ENCODE measurements around the gene VWA3B.
"Not testable (repeated sequence)": the region's sequence is repeated elsewhere in the genome, so short reads cannot be mapped to it uniquely, and the experiment has no call there.

VWA3B gene

GRCh38 chr2:98299211-98299905, 212.4 kb downstream of the VWA3B start:
- no peak for DNase-seq (ENCODE audit: low read depth)

GRCh38 chr2:98300141-98300874, 213.3 kb downstream of the VWA3B start:
- DNase-seq (ENCODE audit: low read depth), result no peak

- no peak for DNase-seq (ENCODE audit: low read depth)
Observed at GRCh38 chr2:98301469-98301868, 214.5 kb downstream of the VWA3B start.

GRCh38 chr2:98307131-98307696, 220.2 kb downstream of the VWA3B start:
- DNase-seq (ENCODE audit: low read depth), result not testable (repeated sequence)

GRCh38 chr2:98308068-98308467, 221.1 kb downstream of the VWA3B start:
- DNase-seq (ENCODE audit: low read depth), result no peak

- no peak for DNase-seq (ENCODE audit: low read depth)
Observed at GRCh38 chr2:98308532-98308931, 221.6 kb downstream of the VWA3B start.

- DNase-seq (ENCODE audit: low read depth), result no peak
Observed at GRCh38 chr2:98309580-98309979, 222.6 kb downstream of the VWA3B start.

- DNase-seq (ENCODE audit: low read depth), result no peak
Observed at GRCh38 chr2:98310010-98310409, 223.0 kb downstream of the VWA3B start.

GRCh38 chr2:98311090-98311489, 224.1 kb downstream of the VWA3B start:
- no peak for DNase-seq (ENCODE audit: low read depth)

GRCh38 chr2:98311771-98312545, 225.0 kb downstream of the VWA3B start:
- no peak for DNase-seq (ENCODE audit: low read depth)

GRCh38 chr2:98313492-98314250, 226.7 kb downstream of the VWA3B start:
- DNase-seq (ENCODE audit: low read depth), result no peak

GRCh38 chr2:98314251-98314650, 227.3 kb downstream of the VWA3B start:
- DNase-seq (ENCODE audit: low read depth), result no peak

GRCh38 chr2:98315957-98316356, 229.0 kb downstream of the VWA3B start:
- no peak for DNase-seq (ENCODE audit: low read depth)

- no peak for DNase-seq (ENCODE audit: low read depth)
Observed at GRCh38 chr2:98317214-98317613, 230.2 kb downstream of the VWA3B start.

GRCh38 chr2:98320171-98320570, 233.2 kb downstream of the VWA3B start:
- DNase-seq (ENCODE audit: low read depth), result not testable (repeated sequence)

GRCh38 chr2:98324181-98324580, 237.2 kb downstream of the VWA3B start:
- no peak for DNase-seq (ENCODE audit: low read depth)

GRCh38 chr2:98327776-98328175, 240.8 kb downstream of the VWA3B start:
- DNase-seq (ENCODE audit: low read depth), result no peak

- DNase-seq (ENCODE audit: low read depth), result no peak
Observed at GRCh38 chr2:98329549-98329948, 242.6 kb downstream of the VWA3B start.

- DNase-seq (ENCODE audit: low read depth), result no peak
Observed at GRCh38 chr2:98332989-98333388, 246.0 kb downstream of the VWA3B start.

GRCh38 chr2:98333922-98334321, 247.0 kb downstream of the VWA3B start:
- no peak for DNase-seq (ENCODE audit: low read depth)

GRCh38 chr2:98334439-98335078, 247.6 kb downstream of the VWA3B start:
- DNase-seq (ENCODE audit: low read depth), result no peak
